ENCODE data around the gene ARPC5L. TPM values are rescaled to one million over a fixed set of nuclear protein-coding genes. Genes with fewer than 3 reads are reported as not detected.

ARPC5L gene
- total RNA-seq, 6 experiments from 2014 or later = 39.0 to 55.9 (median 44.7) TPM

- no peaks in the 10 kb centered on the region; the same call in 1 of the 2 replicates for H3K27me3 Mint-ChIP-seq (ENCODE audit: insufficient read depth)
- H3K4me3 Mint-ChIP-seq = no peak overlapping the region
- no peak overlapping the region for H3K27ac Mint-ChIP-seq
- no peaks in the 10 kb centered on the region for H3K9me3 Mint-ChIP-seq
- no peak for TF ChIP-seq CTCF (IDR thresholded peaks at IDR 0.05)
- peaks cover 20% of the 10 kb centered on the region for H3K36me3 Mint-ChIP-seq (ENCODE audit: low read depth)
- no peak for DNase-seq
- H3K4me1 Mint-ChIP-seq (ENCODE audit: low read depth) = no peaks in the 10 kb centered on the region
These were observed 23.6 kb downstream of the ARPC5L start for GRCh38 chr9:124885551-124885950.

DNA sequence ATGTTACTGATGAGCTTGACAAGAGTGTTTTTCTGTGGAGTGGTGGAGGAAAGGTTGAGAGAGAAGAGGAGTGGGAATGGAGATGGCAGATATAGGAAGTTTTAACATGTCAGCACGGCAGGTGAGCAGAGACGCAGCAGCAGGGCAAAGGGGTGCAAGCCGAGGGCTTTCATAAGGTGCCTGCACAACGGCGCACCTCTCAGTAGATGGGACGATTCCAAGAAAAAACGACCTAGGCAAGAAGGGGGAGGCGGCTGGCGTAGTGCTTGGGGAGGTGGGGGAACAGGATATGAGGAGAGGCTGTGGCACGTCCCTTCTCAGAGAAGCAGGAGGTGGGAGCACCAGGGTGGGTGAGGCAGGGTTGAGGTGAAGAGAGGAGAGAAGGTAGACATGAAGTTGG lies 24.5 kb downstream of the ARPC5L start:
- H3K36me3 Mint-ChIP-seq (ENCODE audit: low read depth) = peaks cover 21% of the 10 kb centered on the region
- TF ChIP-seq CTCF (IDR thresholded peaks at IDR 0.05) = no peak
- no peaks in the 10 kb centered on the region for H3K4me1 Mint-ChIP-seq (ENCODE audit: low read depth)

DNA sequence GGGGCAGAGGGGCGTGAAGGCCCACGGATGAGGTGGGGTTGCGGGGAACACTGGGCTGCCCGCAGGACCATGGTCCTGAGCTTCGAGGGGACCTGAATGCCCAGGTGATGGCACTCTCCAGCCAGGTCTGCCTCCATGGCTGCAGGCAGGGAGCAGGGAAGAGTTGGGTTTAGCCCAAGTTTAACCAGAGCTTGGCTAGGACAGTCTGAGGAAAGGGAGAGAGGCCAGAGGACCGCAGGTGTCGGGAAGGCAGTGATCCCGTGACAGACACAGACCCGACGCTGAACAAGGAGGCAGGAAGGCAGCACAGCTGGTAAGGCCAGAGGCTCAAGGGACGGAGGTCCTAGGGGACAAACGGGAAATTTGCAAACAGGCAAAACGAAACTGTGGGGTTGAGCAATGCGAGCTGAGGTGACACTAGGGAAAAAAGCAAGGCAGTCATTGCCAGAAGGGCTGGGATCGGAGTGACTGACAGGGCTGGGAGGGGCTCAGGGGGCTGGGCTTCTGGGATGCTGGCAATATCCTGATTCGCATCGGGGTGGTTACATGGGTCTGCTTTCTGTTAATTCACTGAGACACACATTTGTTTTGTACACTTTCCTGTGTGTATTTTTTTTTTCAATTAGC lies 25.0 kb downstream of the ARPC5L start:
- no peaks in the 10 kb centered on the region; the same call in 1 of the 2 replicates for H3K27me3 Mint-ChIP-seq (ENCODE audit: insufficient read depth)
- H3K4me3 Mint-ChIP-seq = no peak overlapping the region
- no peak overlapping the region for H3K27ac Mint-ChIP-seq
- DNase-seq = no peak
- peaks cover 21% of the 10 kb centered on the region for H3K36me3 Mint-ChIP-seq (ENCODE audit: low read depth)
- no peaks in the 10 kb centered on the region for H3K9me3 Mint-ChIP-seq
- H3K4me1 Mint-ChIP-seq (ENCODE audit: low read depth) = no peaks in the 10 kb centered on the region
- no peak for TF ChIP-seq CTCF (IDR thresholded peaks at IDR 0.05)

More for the DNA sequence above, 24.5 kb downstream of the ARPC5L start:
- Mint-ChIP-seq H3K27ac (no peak overlapping the region), H3K4me3 (no peak overlapping the region), H3K9me3 (no peaks in the 10 kb centered on the region), H3K27me3 (ENCODE audit: insufficient read depth) (no peaks in the 10 kb centered on the region; the same call in 1 of the 2 replicates)
- no peak for DNase-seq

DNA sequence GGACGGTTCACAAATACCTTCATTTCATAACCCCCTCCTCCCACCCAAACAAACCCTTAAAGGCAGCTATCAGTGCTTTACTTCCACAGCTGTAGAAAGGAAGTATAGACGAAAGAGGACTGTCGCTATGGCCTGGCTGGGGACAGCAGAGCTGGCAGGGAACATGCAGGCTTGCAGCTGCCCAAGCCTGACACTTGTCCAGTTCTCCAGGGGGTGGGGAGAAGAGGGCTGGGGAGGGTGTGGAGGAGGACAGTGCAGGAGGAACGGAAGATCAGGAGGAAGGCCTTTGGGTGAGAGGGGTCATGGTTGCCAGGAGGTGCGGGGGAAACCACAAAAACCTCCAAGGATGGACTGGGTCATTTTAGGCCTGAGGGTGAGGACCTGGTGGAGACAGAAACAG lies 25.9 kb downstream of the ARPC5L start:
- no peaks in the 10 kb centered on the region for H3K9me3 Mint-ChIP-seq
- H3K4me1 Mint-ChIP-seq (ENCODE audit: low read depth) = no peaks in the 10 kb centered on the region
- H3K27me3 Mint-ChIP-seq (ENCODE audit: insufficient read depth) = no peaks in the 10 kb centered on the region; the same call in 1 of the 2 replicates
- peaks cover 18% of the 10 kb centered on the region for H3K36me3 Mint-ChIP-seq (ENCODE audit: low read depth)
- no peak overlapping the region for H3K27ac Mint-ChIP-seq
- no peak overlapping the region for H3K4me3 Mint-ChIP-seq
- no peak for DNase-seq
- TF ChIP-seq CTCF (IDR thresholded peaks at IDR 0.05) = no peak

DNA sequence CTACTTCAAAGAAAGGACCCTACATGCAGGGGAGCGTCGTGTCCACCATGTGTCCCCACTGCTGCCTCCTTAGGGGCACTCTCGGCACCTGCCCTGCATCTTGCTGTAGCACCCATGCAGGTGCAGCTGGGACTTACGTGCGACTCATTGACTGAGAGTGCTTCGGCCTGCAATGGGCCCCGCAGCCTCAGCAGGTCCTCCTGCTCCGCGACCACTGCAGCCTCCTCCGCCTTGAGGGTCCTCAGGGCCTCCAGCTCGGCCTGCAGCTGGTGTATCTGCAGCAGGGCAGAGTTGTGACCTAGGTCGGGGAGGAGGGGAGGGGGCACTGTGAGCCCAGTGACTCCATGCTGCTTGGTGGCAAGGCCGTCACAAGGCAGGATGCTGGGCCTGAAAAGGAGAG lies 27.1 kb downstream of the ARPC5L start:
- no peak overlapping the region for H3K4me3 Mint-ChIP-seq
- peaks cover 23% of the 10 kb centered on the region for H3K36me3 Mint-ChIP-seq (ENCODE audit: low read depth)
- no peak overlapping the region for H3K27ac Mint-ChIP-seq
- H3K27me3 Mint-ChIP-seq (ENCODE audit: insufficient read depth) = no peaks in the 10 kb centered on the region; the same call in 1 of the 2 replicates
- H3K4me1 Mint-ChIP-seq (ENCODE audit: low read depth) = no peaks in the 10 kb centered on the region
- no peak for TF ChIP-seq CTCF (IDR thresholded peaks at IDR 0.05)
- H3K9me3 Mint-ChIP-seq = no peaks in the 10 kb centered on the region
- no peak for DNase-seq
